GM18907 (cell line): ENCODE results near the gene E2F3.
"Not testable (repeated sequence)": the region's sequence is repeated elsewhere in the genome, so short reads cannot be mapped to it uniquely, and the experiment has no call there.

Source experiments
- ATAC-seq: cut with Tn5 transposase; IDR thresholded peaks from one replicate; pipeline ENCODE4 v1.9.1; 2021; ENCODE audit warnings: mild to moderate bottlenecking, moderate library complexity; ENCODE audit not compliant: unreplicated experiment

The E2F3 gene

GRCh38 chr6:20464847-20465246 is 63.2 kb downstream of the E2F3 start:
- ATAC-seq, result no peak

- ATAC-seq, result not testable (repeated sequence)
Observed at GRCh38 chr6:20465616-20466015, 63.9 kb downstream of the E2F3 start.

- ATAC-seq, result peak; percentile 72
Observed at GRCh38 chr6:20467437-20467836, 65.8 kb downstream of the E2F3 start.

GRCh38 chr6:20468209-20468608 is 66.5 kb downstream of the E2F3 start:
- no peak for ATAC-seq

- no peak for ATAC-seq
Observed at GRCh38 chr6:20472748-20473147, 71.1 kb downstream of the E2F3 start.

GRCh38 chr6:20473518-20473917 is 71.8 kb downstream of the E2F3 start:
- ATAC-seq, result no peak

- no peak for ATAC-seq
Observed at GRCh38 chr6:20474874-20475542, 73.3 kb downstream of the E2F3 start.

- no peak for ATAC-seq
Observed at GRCh38 chr6:20476501-20477043, 74.9 kb downstream of the E2F3 start.

- no peak for ATAC-seq
Observed at GRCh38 chr6:20477485-20477884, 75.8 kb downstream of the E2F3 start.

- ATAC-seq, result no peak
Observed at GRCh38 chr6:20479060-20479459, 77.4 kb downstream of the E2F3 start.

GRCh38 chr6:20479526-20479925 is 77.8 kb downstream of the E2F3 start:
- ATAC-seq, result no peak

GRCh38 chr6:20481281-20481680 is 79.6 kb downstream of the E2F3 start:
- ATAC-seq, result no peak

GRCh38 chr6:20483887-20484497 is 82.3 kb downstream of the E2F3 start:
- no peak for ATAC-seq

GRCh38 chr6:20486641-20487040 is 85.0 kb downstream of the E2F3 start:
- no peak for ATAC-seq

GRCh38 chr6:20487669-20488375 is 86.1 kb downstream of the E2F3 start:
- no peak for ATAC-seq

GRCh38 chr6:20490591-20490990 is 88.9 kb downstream of the E2F3 start:
- ATAC-seq, result no peak

- ATAC-seq, result no peak
Observed at GRCh38 chr6:20492099-20492498, 90.4 kb downstream of the E2F3 start.

- ATAC-seq, result no peak
Observed at GRCh38 chr6:20497216-20498040, 95.7 kb downstream of the E2F3 start.

- ATAC-seq, result no peak
Observed at GRCh38 chr6:20498041-20498385, 96.3 kb downstream of the E2F3 start.

GRCh38 chr6:20509212-20509611 is 107.5 kb downstream of the E2F3 start:
- ATAC-seq, result no peak

GRCh38 chr6:20511852-20512251 is 110.2 kb downstream of the E2F3 start:
- ATAC-seq, result no peak
